SK-N-DZ (cell line): ENCODE data around the gene FHAD1.

Experiments used
- DNase-seq: peaks from one replicate; pipeline ENCODE4 v3.0.0-alpha.2; 2015; ENCODE audit warnings: low spot score

The FHAD1 gene

DNA sequence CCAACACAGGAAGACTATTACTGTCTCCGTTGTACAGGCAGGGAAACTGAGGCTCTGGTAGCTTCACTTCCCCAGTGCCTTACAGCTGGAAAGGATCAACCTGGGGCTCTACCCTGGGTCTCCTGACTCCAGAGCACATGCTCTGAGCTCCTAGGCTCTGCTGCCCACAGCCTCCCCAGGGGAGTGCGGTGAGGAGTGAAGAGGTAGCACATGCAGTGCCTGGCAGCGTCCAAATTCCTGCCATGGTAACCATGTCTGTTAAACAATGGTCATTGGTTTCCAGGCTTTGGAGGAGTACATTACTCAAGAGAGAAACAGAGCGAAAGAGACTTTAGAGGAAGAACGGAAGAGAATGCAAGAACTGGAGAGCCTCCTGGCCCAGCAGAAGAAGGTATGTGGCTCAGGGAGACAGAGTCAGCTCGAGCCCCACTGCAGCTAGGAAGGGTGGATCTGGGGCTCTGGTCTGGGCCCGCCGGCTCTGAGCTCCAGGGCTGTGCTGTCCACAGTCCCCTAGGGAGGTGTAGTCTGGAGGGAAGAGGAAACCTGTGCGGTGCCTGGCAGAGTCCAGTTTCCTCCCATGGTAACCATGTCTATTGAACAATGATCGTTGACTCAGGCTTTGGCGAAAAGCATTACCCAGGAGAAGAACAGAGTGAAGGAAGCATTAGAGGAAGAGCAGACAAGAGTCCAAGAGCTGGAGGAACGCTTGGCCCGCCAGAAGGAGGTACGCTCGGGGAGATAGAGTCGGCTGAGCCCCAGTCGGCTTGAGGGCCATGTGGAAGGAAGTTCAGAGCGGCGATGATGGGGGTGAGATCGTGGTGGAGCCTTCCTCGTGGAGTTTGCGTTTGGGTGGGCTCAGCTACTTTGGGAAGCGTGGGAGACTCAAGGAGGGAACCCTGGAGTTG is 98.0 kb downstream of the FHAD1 start:
- no peak for DNase-seq

DNA sequence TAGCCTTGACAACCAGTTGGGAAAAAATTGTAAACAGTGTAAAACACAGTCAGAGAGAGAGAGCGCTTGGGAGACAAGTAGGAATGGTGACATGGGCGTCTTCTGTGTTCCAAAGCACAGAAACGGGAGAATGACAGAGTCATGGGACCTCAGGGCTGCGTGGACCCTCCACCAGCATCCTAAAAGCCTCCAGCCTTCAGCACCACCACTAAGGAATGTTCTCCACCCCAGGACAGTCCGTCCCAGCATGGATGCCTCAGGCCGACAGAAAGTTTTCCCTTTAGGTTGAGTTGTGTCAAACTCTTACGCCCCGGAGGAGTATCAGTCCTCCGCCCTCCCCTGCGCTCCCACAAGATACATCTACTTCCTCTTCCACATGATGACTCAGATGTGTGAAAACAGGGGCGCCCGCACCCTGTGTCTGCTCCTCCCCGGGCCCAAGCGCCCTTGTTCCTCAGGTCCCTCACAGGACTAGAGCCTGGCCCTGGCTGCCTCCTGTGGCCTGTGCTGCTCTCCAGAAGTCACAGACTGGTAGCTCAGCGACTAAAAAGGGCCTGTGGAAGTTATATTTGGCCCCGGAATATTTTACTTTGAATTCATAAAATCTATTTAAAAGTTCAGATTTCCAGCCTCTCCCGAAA is 98.8 kb downstream of the FHAD1 start:
- DNase-seq = no peak

DNA sequence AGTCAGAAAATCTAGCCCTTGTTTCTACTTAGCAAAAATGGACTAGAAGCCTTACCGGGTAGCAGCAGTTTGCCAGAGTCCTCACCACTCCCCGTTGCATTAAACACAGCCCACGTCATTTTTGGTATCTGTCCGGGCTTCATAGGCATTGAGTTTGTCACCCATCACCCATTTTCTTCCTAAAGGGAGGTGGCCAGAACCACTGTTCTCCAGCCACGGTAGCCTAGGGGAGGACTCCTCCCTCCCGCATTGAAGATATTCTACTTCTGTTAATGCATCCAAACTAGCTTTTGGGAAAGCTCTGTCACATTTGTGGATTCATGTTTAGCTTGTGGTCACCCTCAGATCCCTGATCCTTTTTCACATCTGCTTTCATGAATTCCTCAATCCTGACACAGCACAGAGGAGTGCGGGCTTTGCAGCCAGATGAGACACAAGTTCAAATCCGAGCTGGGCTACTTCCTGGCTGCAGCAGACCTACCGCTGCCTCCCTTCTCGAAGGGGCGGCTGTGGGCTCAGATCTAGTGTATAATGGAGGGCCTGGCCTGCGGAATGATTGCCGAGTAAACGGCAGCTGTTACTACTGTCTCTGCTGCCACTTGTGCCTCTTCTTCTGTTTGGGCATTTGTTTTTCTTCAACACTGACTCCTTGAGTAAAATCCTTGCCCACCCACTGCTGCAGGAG is 99.5 kb downstream of the FHAD1 start:
- no peak for DNase-seq

DNA sequence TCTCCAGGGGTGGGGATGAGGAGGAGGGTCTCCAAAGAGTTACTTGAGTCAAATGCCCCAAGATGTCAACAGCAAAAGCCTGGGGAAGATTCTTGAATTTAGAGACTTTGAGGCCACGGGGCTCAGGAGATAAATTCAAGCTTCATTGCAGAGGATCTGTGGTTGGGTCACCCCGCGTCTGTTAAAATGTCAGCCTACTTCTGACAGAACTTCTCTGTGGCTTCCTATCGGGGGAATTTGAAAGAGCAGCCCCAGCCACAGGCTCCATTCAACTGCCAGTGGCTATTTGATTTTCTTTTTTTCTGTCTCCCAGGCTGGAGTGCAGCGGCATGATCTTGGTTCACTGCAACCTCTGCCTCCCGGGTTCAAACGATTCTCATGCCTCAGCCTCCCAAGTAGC is 100.2 kb downstream of the FHAD1 start:
- DNase-seq = no peak

DNA sequence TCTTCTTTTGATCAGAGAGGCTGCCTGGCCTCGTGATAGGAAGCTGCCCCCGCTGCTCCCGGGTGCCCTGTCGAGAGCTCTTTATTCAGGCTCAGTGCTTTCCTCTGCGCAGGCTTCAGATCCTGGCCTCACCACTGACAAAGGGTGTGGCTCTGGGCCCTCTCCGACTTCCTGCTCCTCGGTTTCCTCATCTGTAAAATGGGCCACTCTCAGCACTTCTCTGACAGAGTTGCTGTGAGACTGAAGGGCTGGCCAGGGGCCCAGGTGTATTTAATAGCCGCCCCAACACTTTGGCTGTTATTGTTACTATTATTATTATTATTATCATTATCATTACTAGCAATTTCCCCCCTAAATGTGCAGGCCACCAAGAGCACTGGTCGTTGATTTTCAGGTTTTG is 101.6 kb downstream of the FHAD1 start:
- DNase-seq = no peak

DNA sequence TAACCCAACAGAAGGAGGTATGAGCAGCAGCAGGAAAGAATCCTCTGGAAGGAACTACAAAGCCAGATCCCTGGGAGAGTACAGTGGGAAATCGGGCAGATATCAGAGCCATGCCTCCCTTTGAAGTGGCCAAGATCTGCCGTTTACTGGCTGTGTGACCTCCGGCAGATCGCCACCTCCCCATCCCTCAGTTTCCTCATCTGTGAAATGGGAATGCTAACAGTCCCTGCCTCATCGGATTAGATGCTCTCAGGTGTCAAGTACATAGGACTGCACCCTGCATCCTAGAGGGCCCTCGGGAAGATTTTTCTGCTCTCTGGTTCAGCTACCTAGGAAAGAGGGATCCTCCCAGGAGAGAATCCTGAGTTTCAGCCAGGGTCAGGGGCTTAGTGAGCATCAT is 102.1 kb downstream of the FHAD1 start:
- no peak for DNase-seq

DNA sequence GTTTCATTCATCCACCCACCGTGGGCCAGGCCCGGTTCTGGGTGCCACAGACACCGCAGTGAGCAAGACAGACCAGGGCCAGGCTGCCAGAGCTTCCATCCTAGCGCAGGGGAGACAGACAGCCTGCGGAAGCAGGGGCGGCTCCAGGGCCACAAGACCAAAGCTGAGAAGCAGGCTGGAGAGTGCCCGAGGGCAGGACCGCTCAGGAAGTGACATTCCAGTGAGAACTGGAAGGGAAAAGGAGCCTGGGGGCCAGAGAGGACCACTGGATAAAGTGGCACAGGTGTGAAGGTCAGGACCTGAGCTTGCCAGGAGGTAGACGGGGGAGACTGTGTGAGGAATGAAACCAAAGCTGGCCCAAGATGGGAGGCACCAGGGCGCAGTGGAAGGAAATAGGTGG is 103.1 kb downstream of the FHAD1 start:
- no peak for DNase-seq

DNA sequence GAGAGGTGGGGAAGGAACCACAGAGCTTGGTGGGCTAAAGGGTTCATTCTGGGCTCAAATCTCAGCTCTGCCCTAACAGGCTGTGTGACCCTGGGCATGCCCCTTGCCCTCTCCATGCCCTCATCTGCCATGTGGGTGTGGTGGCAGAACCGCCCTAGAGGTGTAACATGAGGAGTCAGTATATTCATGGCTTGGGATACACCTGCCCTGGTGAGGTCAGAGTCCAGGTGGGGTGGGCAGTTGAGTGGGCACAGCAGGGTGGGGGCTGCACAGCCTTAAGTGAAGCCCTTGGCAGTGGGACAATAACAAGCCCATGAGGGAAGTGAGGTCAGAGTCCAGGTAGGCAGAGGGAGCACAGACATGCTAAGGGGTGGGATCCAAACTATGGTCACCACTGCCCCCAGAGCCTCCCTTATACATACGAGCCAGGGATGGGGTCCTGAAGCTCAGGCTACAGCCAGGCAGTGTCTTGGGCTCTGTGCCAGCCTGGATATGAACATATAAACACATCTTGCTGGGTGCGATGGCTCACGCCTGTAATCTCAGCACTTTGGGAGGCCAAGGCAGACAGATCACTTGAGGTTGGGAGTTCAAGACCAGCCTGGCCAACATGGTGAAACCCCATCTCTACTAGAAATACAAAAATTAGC is 103.7 kb downstream of the FHAD1 start:
- no peak for DNase-seq

DNA sequence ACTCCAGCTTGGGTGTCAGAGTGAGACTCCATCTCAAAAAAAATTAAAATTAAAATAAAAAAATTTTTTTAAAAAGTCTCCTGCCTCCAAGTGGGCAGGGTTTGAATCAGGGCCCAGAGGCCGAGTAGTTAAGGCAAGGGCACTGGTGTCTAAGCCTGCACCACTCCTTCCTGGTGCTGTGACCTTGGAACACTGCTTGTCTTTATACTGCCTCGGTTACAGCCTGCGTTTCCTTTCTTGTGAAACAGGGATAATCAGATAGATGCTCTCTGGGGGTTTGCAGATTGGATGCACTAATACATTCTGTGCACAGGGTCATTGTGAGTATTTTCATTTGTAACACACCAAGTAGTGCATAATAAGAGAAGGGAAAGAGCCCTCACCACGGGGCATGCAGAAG is 104.3 kb downstream of the FHAD1 start:
- no peak for DNase-seq

DNA sequence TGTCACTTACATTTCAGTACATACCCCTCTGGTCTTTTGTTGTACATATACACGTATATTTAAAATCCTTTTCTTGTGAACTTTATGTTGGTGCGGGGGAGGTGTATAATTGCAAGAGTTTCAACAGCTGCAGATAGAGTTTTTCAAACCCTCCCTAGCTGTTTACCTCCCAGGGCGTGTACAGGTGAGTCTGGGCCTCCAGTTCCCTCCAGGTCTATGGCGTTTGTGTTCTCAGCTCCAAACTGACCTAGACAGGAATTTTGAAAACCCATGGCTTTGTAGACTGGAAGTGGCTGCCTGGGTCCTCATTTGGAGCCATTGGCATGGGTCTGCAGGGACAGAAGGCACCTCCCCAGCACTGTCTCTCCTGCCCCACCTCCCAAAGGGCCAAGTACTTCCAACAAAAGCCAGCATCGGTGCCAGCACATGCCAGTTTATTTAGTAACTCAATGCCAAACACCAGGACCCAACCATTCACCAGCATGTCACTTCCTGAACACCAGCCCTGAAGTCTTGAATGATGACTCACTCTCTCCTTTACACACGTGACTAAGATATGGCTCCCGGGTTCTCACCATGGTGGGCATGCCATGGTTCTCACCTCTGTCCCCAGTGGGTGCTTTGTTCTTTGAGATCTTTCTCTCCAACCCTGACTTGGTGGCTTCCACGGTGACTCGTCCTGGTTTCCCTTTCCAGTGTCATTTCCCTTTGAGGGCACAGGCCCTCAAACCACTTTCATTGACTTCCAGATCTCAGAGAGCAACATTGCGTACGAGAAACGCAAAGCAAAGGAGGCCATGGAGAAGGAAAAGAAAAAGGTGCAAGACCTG is 105.3 kb downstream of the FHAD1 start:
- DNase-seq = no peak

DNA sequence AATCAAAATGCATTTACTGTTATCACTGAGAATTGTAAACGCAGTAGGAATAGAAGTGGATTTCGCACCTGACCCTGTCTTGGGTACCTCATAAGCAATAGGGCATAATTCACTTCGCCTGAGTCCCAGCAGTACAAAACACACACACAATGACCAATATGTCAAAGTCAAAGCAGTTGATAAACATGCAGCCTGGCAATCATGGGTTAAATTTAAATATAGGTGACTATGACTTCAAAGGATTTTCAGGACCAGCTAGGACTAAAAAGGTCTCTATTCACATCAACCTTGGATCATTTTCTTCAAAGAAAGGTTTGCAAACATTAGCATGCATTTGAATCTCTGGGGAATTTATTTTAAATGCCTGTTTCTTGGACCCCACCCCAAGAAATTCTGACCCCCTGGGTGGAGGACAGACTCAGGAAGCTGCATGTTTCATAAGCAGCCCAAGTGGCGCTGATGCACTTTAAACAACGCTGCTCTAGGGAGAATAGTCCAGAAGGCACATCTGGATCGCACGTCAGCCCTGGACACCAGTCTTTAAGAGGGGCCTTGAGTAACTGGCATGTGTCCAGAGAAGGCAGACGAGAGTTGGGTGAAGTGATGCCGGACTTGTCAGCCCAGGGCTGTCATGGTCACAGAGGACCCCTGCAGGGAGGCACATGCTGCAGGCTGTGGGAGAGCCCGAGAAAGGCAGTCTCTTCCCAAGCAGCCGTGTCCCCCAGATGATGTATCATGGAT is 107.0 kb downstream of the FHAD1 start:
- DNase-seq = no peak

DNA sequence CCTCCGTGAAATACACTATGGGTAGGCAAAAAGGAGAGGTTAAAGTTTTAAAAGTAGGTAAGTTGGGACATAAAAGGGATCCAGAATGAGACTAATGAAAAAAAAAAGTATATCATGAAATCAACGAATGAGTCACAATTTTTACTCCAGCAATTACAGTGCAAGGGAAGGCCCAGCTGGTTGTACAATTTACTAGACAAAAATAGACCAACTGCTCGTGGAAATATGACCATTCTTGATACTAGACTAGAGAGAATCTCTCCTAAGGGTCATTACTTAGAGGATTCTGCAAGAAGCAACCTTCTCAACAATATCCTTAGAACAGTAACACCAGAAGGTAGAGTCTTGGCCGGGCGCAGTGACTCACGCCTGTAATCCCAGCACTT is 107.5 kb downstream of the FHAD1 start:
- no peak for DNase-seq

DNA sequence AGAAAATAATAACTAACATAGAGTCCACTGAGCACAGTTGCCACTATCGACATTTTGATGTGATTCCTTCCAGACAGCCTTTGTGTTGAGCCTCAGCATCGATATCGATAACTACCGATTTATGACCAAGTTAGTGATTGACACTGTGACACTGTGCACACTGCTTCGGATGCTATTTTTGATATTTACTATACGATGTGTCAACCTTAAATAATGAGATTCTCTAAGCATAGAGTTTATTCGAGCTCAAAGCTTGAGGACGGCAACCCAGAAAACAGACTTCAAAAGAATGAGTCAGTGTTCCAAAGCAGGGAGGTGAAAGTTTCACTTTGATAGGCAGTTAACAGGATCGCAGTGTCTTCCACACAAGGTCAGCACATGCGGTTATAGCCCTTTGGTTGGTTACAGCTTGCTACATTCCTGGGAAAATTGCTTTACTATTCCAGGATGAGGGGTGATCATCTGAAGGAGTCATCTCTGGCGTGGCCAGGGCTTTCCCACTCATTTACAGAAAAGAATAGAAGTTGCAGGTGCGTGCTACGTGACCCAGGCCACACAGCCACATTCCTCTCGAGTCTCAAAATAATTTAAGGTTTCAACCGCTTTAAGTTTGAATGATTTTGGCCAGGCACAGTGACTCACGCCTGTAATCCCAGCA is 109.1 kb downstream of the FHAD1 start:
- no peak for DNase-seq

DNA sequence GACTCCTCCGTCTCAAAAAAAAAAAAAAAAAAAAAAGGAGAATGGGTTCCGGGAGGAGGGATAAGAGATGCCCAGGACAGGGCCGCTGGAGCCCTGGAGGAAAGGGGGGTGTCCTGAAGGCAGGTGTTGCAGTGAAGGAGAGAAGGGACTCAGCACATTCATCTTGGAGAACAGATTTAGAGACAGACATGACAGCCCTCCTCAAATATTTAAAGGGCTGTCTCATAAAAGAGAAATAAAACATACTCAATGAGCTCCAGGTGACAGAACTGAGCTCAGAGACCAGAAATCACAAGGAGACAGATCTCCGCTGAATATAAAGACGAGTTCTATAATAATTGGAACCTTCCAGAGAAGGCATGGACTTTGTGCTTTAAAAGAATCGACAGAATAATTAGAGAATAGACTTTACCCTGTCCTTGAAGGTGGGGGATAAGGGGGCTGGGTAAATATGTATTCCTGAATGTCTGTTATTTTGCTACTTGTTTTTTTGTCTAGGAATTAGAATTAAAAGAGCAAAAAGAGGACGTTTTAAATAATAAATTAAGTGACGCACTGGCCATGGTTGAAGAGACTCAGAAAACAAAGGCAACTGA is 110.7 kb downstream of the FHAD1 start:
- no peak for DNase-seq

DNA sequence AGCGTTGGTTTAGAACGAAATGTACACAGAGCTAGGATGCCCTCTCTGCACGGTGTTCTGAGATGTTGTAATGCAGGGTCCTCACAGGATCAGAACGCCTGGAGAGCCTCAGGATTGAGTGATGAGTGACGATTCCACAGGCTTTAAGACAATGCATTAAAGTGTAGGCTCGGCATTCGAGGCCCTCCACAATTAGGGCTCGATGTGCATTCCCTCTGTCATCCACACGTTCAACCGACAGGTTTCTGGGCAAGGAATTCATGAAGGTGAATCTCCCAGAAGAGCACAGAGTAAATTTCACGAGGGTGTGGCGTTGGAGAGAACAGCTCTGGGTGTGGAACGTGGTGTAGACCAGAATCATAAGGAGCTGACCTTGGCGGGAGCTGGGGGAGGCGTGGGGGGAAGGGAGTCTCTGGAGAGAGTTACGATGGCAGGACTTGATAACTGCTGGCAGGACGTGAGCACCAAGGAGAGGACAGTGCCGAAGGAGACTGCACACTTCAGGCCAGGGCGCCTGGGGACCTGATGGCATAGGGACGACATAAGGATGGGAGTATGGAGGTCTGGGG is 111.6 kb downstream of the FHAD1 start:
- no peak for DNase-seq

DNA sequence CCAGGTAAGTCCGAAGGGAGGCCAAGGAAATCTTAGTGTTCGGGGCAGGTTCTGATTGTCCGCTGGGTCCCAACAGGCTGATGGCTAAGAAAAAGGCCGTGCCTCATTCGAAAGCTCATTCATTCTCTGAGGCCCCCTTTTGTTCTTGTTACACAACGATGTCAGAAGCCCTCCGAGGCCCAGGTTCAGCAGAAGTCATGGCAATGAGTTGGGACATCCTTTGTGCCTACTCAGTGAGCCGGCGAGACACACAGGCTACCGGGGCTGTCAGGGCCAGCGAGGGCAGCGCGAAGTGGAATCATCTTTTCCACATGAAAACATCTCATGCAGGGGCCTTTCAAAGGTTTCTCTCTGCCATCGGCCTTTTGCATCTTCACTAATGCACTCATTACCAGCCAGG is 113.7 kb downstream of the FHAD1 start:
- DNase-seq = no peak

DNA sequence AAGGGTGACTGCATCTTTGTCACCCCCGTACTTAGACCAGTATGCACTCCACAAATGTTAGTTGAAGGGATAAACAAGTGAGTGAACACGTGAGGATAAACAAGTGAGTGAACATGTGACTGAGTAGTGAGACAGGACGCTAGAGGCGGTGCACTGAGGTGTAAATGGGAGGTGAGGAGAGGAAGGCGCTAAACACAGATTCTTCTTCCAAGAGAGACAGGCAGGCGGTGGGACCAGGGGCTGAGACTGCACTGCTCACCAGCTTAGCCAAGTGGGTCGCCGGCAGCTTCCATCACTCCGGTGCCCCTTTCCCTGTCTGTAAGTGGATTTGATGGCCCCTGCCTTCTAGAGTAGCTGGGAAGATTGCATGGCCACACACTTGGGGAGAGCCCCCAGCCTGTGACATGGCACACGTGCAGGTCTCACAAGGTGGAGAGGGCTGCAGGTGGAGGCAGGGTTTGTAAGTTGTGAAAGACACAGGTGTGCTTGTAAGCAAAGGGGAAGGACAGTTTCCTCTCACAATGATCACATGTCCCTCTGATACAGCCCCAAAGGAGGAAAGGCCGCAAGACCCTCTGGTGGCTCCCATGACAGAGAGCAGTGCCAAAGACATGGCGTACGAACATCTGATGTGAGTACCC is 115.2 kb downstream of the FHAD1 start:
- DNase-seq = no peak

DNA sequence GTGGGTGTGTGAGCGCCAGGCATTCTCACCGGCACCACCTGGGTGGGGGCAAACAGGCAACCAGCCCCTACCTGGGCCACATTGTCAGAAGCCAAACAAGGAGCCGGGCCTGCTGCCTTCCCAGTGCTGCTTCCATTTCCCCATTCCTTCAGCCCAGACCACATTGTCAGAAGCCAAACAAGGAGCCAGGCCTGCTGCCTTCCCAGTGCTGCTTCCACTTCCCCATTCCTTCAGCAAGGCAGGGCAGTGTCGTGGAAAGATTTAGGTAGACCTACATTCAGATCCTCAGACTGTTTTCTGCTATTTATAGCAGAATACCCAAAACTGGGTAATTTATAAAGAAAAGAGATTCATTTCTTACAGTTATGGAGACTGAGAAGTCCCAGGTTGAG is 115.7 kb downstream of the FHAD1 start:
- no peak for DNase-seq

DNA sequence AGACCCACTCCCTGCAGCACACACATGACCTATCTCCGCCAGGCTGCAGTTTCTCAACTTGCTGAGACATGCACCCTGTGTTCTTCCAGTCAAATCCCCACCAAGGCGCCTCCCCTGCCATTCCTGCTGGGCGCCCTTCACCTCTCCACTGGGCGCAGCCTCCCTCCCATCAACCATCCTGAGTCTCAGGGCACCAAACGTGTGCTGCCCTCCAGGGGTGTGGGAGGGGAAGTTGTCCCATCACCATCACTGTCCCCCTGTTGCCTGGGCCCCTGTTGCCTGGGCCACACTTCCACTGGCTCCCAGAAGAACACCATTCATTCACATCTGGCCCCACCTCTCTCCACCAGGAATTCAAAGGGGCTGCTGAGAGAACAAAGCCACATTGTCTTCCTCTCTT is 117.7 kb downstream of the FHAD1 start:
- DNase-seq = no peak
